HUES6 (cell line): Measurements from ENCODE around the gene GTF2B.
"Not testable (repeated sequence)": the region's sequence is repeated elsewhere in the genome, so short reads cannot be mapped to it uniquely, and the experiment has no call there.

Experiments used
- H3K27ac ChIP-seq: 2 replicates; pipeline ENCODE4 v1.7.0; 2013; ENCODE audit warnings: low read depth, mild to moderate bottlenecking, low read length, inconsistent platforms
- H3K27me3 ChIP-seq: 2 replicates; pipeline ENCODE4 v1.6.1; 2013; ENCODE audit warnings: low read length; ENCODE audit not compliant: control insufficient read depth, insufficient read depth
- H3K36me3 ChIP-seq: 2 replicates; pipeline ENCODE4 v1.6.1; 2013; ENCODE audit warnings: low read length; ENCODE audit not compliant: control insufficient read depth, insufficient read depth
- H3K4me1 ChIP-seq: 2 replicates; pipeline ENCODE4 v1.6.1; 2013; ENCODE audit warnings: low read length; ENCODE audit not compliant: control insufficient read depth, insufficient read depth
- H3K4me3 ChIP-seq: 2 replicates; pipeline ENCODE4 v1.5.1; 2013; ENCODE audit warnings: low read depth, low read length
- H3K9ac ChIP-seq: one replicate; pipeline ENCODE4 v1.6.1; 2013; ENCODE audit warnings: mild to moderate bottlenecking, low read length
- H3K9me3 ChIP-seq: 2 replicates; pipeline ENCODE4 v1.6.1; 2013; ENCODE audit warnings: low read depth, low read length; ENCODE audit not compliant: control insufficient read depth, insufficient read depth

GTF2B gene

GRCh38 chr1:88851303-88852063, 39.9 kb downstream of the GTF2B start:
- H3K9ac ChIP-seq: no peak overlapping the region
- peaks cover 24% of the 10 kb centered on the region for H3K36me3 ChIP-seq
- H3K9me3 ChIP-seq: no peaks in the 10 kb centered on the region
- no peak overlapping the region for H3K27ac ChIP-seq
- peaks cover 5% of the 10 kb centered on the region; the same call in 1 of the 2 replicates for H3K4me1 ChIP-seq
- no peaks in the 10 kb centered on the region for H3K27me3 ChIP-seq
- no peak overlapping the region for H3K4me3 ChIP-seq

GRCh38 chr1:88847643-88848042, 43.7 kb downstream of the GTF2B start:
- no peaks in the 10 kb centered on the region for H3K9me3 ChIP-seq
- H3K4me3 ChIP-seq: no peak overlapping the region
- H3K27me3 ChIP-seq: no peaks in the 10 kb centered on the region
- H3K27ac ChIP-seq: no peak overlapping the region
- H3K36me3 ChIP-seq: 0 out of 2 replicates have a peak, but pooled peaks cover 3% of the 10 kb centered on the region
- no peak overlapping the region for H3K9ac ChIP-seq
- peaks cover 5% of the 10 kb centered on the region; the same call in 1 of the 2 replicates for H3K4me1 ChIP-seq

GRCh38 chr1:88825721-88826120, 65.6 kb downstream of the GTF2B start:
- Histone ChIP-seq H3K36me3 (peaks cover 30% of the 10 kb centered on the region), H3K4me1 (peaks cover 4% of the 10 kb centered on the region; the same call in 1 of the 2 replicates), H3K27ac (no peak overlapping the region), H3K4me3 (no peak overlapping the region), H3K9ac (no peak overlapping the region), H3K9me3 (no peaks in the 10 kb centered on the region), H3K27me3 (no peaks in the 10 kb centered on the region)

GRCh38 chr1:88819642-88820041, 71.7 kb downstream of the GTF2B start:
- 0 out of 2 replicates have a peak, but pooled peaks cover 12% of the 10 kb centered on the region for H3K36me3 ChIP-seq
- not testable (repeated sequence) for H3K4me1 ChIP-seq, H3K4me3 ChIP-seq, H3K27ac ChIP-seq, H3K27me3 ChIP-seq, H3K9me3 ChIP-seq, H3K9ac ChIP-seq

- H3K27ac ChIP-seq: no peak overlapping the region
- no peaks in the 10 kb centered on the region for H3K9me3 ChIP-seq
- no peaks in the 10 kb centered on the region for H3K27me3 ChIP-seq
- peaks cover 30% of the 10 kb centered on the region for H3K36me3 ChIP-seq
- no peak overlapping the region for H3K9ac ChIP-seq
- no peaks in the 10 kb centered on the region for H3K4me1 ChIP-seq
- H3K4me3 ChIP-seq: no peak overlapping the region
Observed at GRCh38 chr1:88813471-88813870, 77.9 kb downstream of the GTF2B start.

GRCh38 chr1:88812366-88812765, 79.0 kb downstream of the GTF2B start:
- Histone ChIP-seq H3K4me3 (no peak overlapping the region), H3K27ac (no peak overlapping the region), H3K9ac (no peak overlapping the region), H3K36me3 (peaks cover 37% of the 10 kb centered on the region), H3K9me3 (no peaks in the 10 kb centered on the region), H3K4me1 (no peaks in the 10 kb centered on the region), H3K27me3 (no peaks in the 10 kb centered on the region)

- Histone ChIP-seq H3K36me3 (peaks cover 83% of the 10 kb centered on the region), H3K27ac (no peak overlapping the region), H3K4me1 (no peaks in the 10 kb centered on the region), H3K27me3 (no peaks in the 10 kb centered on the region), H3K4me3 (no peak overlapping the region), H3K9me3 (peaks cover 16% of the 10 kb centered on the region), H3K9ac (no peak overlapping the region)
Observed at GRCh38 chr1:88803444-88803843, 87.9 kb downstream of the GTF2B start.

- Histone ChIP-seq H3K27ac (no peak overlapping the region), H3K4me1 (no peaks in the 10 kb centered on the region), H3K9ac (no peak overlapping the region), H3K4me3 (no peak overlapping the region), H3K27me3 (no peaks in the 10 kb centered on the region), H3K36me3 (peaks cover 82% of the 10 kb centered on the region), H3K9me3 (peaks cover 16% of the 10 kb centered on the region)
Observed at GRCh38 chr1:88802950-88803349, 88.4 kb downstream of the GTF2B start.
